GM23338 (cell line): Measurements from ENCODE around the gene RILP. TPM values are rescaled to one million over a fixed set of nuclear protein-coding genes. Genes with fewer than 3 reads are reported as not detected.

Experiments
- ATAC-seq: fragments of 200-7000 bp; cut with Tn5 transposase; 3 replicates; pipeline ENCODE4 v1.9.1; 2020
- DNase-seq: peaks from one replicate; pipeline ENCODE4 v3.0.0-alpha.2; 2015; ENCODE audit warnings: low spot score
- H2AFZ ChIP-seq: fragments of 200-600 bp; sonication (generic); 2 replicates; pipeline ENCODE4 v1.8.0; 2016; ENCODE audit warnings: antibody characterized with exemption, mild to moderate bottlenecking, moderate library complexity
- H3F3A ChIP-seq: fragments of 200-600 bp; sonication (generic); replicated peaks from 2 replicates; pipeline ENCODE4 v1.8.0; 2017; ENCODE audit warnings: antibody characterized with exemption, mixed run types, low read depth
- H3K27ac ChIP-seq: fragments of 200-600 bp; sonication (generic); 2 replicates; pipeline ENCODE4 v1.6.1; 2016; ENCODE audit warnings: low read depth
- H3K27me3 ChIP-seq: fragments of 200-600 bp; sonication (generic); 2 replicates; pipeline ENCODE4 v1.8.0; 2016; ENCODE audit warnings: mild to moderate bottlenecking, mixed run types, moderate library complexity; ENCODE audit not compliant: insufficient read depth
- H3K36me3 ChIP-seq: fragments of 200-600 bp; sonication (generic); 2 replicates; pipeline ENCODE4 v1.8.0; 2016; ENCODE audit warnings: mild to moderate bottlenecking; ENCODE audit not compliant: insufficient read depth
- H3K4me1 ChIP-seq: fragments of 200-600 bp; sonication (generic); 2 replicates; pipeline ENCODE4 v1.8.0; 2016; ENCODE audit warnings: mild to moderate bottlenecking, moderate library complexity; ENCODE audit not compliant: insufficient read depth
- H3K4me2 ChIP-seq: fragments of 200-600 bp; sonication (generic); 2 replicates; pipeline ENCODE4 v1.7.1; 2017; ENCODE audit warnings: mixed run types
- H3K4me3 ChIP-seq: fragments of 200-600 bp; sonication (generic); 2 replicates; pipeline ENCODE4 v1.6.1; 2016; ENCODE audit warnings: mixed run types
- H3K79me2 ChIP-seq: fragments of 200-600 bp; sonication (generic); replicated peaks from 2 replicates; pipeline ENCODE4 v1.8.0; 2017; ENCODE audit warnings: mild to moderate bottlenecking; ENCODE audit not compliant: insufficient read depth
- H3K9me2 ChIP-seq: fragments of 200-600 bp; sonication (generic); 2 replicates; pipeline ENCODE4 v1.8.0; 2017; ENCODE audit not compliant: insufficient read depth
- H4K20me1 ChIP-seq: fragments of 200-600 bp; sonication (generic); replicated peaks from 2 replicates; pipeline ENCODE4 v1.8.0; 2017; ENCODE audit warnings: mild to moderate bottlenecking; ENCODE audit not compliant: insufficient read depth
- H3K27ac Mint-ChIP-seq: 2 replicates; pipeline ENCODE4 v1.8.0; 2020; ENCODE audit warnings: inconsistent platforms, mild to moderate bottlenecking, moderate library complexity, mixed read lengths
- H3K27me3 Mint-ChIP-seq: 3 replicates; pipeline ENCODE4 v1.8.0; 2022; ENCODE audit warnings: low read depth, mild to moderate bottlenecking, moderate library complexity, mixed read lengths, inconsistent platforms; ENCODE audit not compliant: insufficient read depth, poor library complexity
- H3K36me3 Mint-ChIP-seq: 3 replicates; pipeline ENCODE4 v1.8.0; 2021; ENCODE audit warnings: low read depth, mild to moderate bottlenecking, inconsistent platforms, moderate library complexity, mixed read lengths
- H3K4me1 Mint-ChIP-seq: 3 replicates; pipeline ENCODE4 v1.8.0; 2020; ENCODE audit warnings: mild to moderate bottlenecking, inconsistent platforms, mixed read lengths
- H3K4me3 Mint-ChIP-seq: 3 replicates; pipeline ENCODE4 v1.8.0; 2021; ENCODE audit warnings: moderate library complexity, mild to moderate bottlenecking, inconsistent platforms, mixed read lengths
- H3K9me3 Mint-ChIP-seq: 3 replicates; pipeline ENCODE4 v1.8.0; 2020; ENCODE audit warnings: moderate library complexity, mild to moderate bottlenecking, inconsistent platforms, mixed read lengths
- CREB1 ChIP-seq: fragments of 250-450 bp; sonication (Bioruptor Pico); IDR thresholded peaks from 2 replicates; pipeline ENCODE4 v1.5.0; 2020; ENCODE audit warnings: low read depth, mild to moderate bottlenecking, moderate library complexity
- CTCF ChIP-seq, 2 experiments: fragments of 200-600 bp in 1 of 2; sonication (generic) in 1 of 2; conservative IDR thresholded peaks; 2 replicates each; pipeline versions ENCODE4 v1.5.1 to v1.6.1; 2016 to 2017; ENCODE audit warnings: antibody characterized with exemption in 2 of 2, low read depth in 2 of 2, mild to moderate bottlenecking in 2 of 2, moderate library complexity in 1 of 2
- ETS1 ChIP-seq: IDR thresholded peaks from 2 replicates; pipeline ENCODE4 v1.6.1; 2016; ENCODE audit warnings: antibody characterized with exemption
- EZH2 ChIP-seq: fragments of 200-600 bp; sonication (generic); IDR thresholded peaks from one replicate; pipeline ENCODE4 v1.8.0; 2017; ENCODE audit warnings: antibody characterized with exemption, mild to moderate bottlenecking, low read depth; ENCODE audit not compliant: unreplicated experiment
- EZH2phosphoT487 ChIP-seq: fragments of 200-600 bp; sonication (generic); IDR thresholded peaks from one replicate; pipeline ENCODE4 v1.8.1; 2018; ENCODE audit warnings: antibody characterized with exemption; ENCODE audit not compliant: unreplicated experiment
- JUNB ChIP-seq: IDR thresholded peaks from one replicate; pipeline ENCODE4 v1.6.1; 2016; ENCODE audit warnings: antibody characterized with exemption; ENCODE audit not compliant: unreplicated experiment
- NANOG ChIP-seq: IDR thresholded peaks from 2 replicates; pipeline ENCODE4 v1.6.1; 2016; ENCODE audit warnings: antibody characterized with exemption, borderline replicate concordance
- POLR2AphosphoS5 ChIP-seq: IDR thresholded peaks from 2 replicates; pipeline ENCODE4 v1.6.1; 2016; ENCODE audit warnings: antibody characterized with exemption, low read depth
- REST ChIP-seq: IDR thresholded peaks from one replicate; pipeline ENCODE4 v1.6.1; 2018; ENCODE audit warnings: antibody characterized with exemption; ENCODE audit not compliant: unreplicated experiment
- ZNF114 ChIP-seq: fragments of 250-450 bp; sonication (Bioruptor Pico); IDR thresholded peaks from 2 replicates; pipeline ENCODE4 v1.5.0; 2020; ENCODE audit warnings: mild to moderate bottlenecking, moderate library complexity
- polyA plus RNA-seq: library from polyadenylated mRNA; unstranded; fragments of >200 nt; fragmentation: Nextera tagmentation; extraction: Ambion mirVana; gene quantifications from 2 replicates; pipeline ENCODE4 v1.2.1, GENCODE V29; 2016
- total RNA-seq: library from RNA; depleted of rRNA; stranded (reverse); fragments of >200 nt; shearing (Covaris generic); gene quantifications from 2 replicates; pipeline ENCODE4 v1.2.3, GENCODE V29; 2014

RILP gene
- total and polyA plus RNA-seq, 2 experiments from 2014 or later = 9.2 to 10.8 TPM

GRCh38 chr17:1661045-1661444 is 11.4 kb upstream of the RILP start:
- Histone ChIP-seq H3K36me3 (peaks cover 81% of the 10 kb centered on the region), H3K27ac (no peak overlapping the region)
- no peak for DNase-seq

More at GRCh38 chr17:1661045-1661444, 11.4 kb upstream of the RILP start:
- no peak overlapping the region for H3K4me2 ChIP-seq
- ATAC-seq = no peak
- H3K4me1 ChIP-seq = no peaks in the 10 kb centered on the region
- no peak overlapping the region for H3K4me3 ChIP-seq
- TF ChIP-seq POLR2AphosphoS5 (no peak), CREB1 (no peak), JUNB (no peak), REST (no peak), ZNF114 (CRISPR knock-in tag) (no peak), EZH2 (no peak), EZH2phosphoT487 (no peak), ETS1 (no peak), NANOG (no peak), CTCF (conservative IDR thresholded peaks at IDR 0.05; ENCODE audit: low read depth in 2 of 2) (no peak)
- no peak overlapping the region for H3K4me3 Mint-ChIP-seq
- no peaks in the 10 kb centered on the region for H3K27me3 ChIP-seq
- H3K27me3 Mint-ChIP-seq = peaks cover 5% of the 10 kb centered on the region
- no peak overlapping the region for H2AFZ ChIP-seq
- H3K36me3 Mint-ChIP-seq = peaks cover 96% of the 10 kb centered on the region
- peaks cover 21% of the 10 kb centered on the region for H4K20me1 ChIP-seq
- H3K9me3 Mint-ChIP-seq = no peaks in the 10 kb centered on the region
- H3F3A ChIP-seq = peaks cover 9% of the 10 kb centered on the region
- H3K4me1 Mint-ChIP-seq = no peaks in the 10 kb centered on the region
- H3K9me2 ChIP-seq = no peaks in the 10 kb centered on the region
- H3K79me2 ChIP-seq = peaks cover 6% of the 10 kb centered on the region
- H3K27ac Mint-ChIP-seq = no peak overlapping the region
